AG10803 (cell line): Measurements from ENCODE around the gene SUMF1.

Experiments
- DNase-seq: peaks from one replicate; pipeline ENCODE4 v3.0.0; 2010; ENCODE audit warnings: low read depth
- H3K4me3 ChIP-seq: 2 replicates; pipeline ENCODE4 v1.5.1; 2011; ENCODE audit warnings: mild to moderate bottlenecking, low read length, control low read depth
- TF ChIP-seq, protein P1 (sequence below): conservative IDR thresholded peaks from 2 replicates; pipeline ENCODE4 v1.5.1; 2011; ENCODE audit warnings: mild to moderate bottlenecking, low read length, control low read depth, inconsistent platforms

SUMF1 gene

DNA sequence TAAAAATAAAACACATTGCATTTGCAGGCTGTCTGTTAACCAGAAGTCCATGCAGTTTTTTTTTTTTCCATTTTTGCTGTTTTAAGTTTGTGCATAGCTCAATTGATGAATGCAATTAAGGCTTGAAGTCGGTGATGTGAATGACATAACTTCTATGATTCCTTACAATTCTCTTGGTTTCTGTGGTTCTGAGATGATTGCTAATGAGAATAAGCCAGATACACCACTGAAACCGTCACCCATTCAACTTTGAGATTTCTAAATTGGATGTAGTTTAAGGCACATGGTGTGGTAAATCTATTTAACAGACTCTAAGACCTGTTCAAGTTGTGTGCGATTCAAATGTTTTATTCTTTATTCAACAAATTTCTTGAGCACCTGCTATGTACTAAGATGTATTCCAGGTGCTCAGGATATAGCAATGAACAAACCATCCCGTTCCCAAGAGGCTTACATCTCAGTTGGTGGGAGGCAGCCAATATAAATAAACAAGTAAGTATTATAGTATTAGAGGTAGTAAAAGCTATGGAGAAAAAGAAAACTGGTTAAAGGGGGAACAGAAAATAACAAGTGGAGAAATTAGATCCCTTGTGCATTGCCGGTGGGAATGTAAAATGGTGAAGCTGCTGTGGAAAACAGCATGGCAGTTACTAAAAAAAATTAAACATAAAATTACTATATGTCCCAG is 30.1 kb upstream of the SUMF1 start:
- H3K4me3 ChIP-seq, result no peak overlapping the region
- TF ChIP-seq, protein P1, sequence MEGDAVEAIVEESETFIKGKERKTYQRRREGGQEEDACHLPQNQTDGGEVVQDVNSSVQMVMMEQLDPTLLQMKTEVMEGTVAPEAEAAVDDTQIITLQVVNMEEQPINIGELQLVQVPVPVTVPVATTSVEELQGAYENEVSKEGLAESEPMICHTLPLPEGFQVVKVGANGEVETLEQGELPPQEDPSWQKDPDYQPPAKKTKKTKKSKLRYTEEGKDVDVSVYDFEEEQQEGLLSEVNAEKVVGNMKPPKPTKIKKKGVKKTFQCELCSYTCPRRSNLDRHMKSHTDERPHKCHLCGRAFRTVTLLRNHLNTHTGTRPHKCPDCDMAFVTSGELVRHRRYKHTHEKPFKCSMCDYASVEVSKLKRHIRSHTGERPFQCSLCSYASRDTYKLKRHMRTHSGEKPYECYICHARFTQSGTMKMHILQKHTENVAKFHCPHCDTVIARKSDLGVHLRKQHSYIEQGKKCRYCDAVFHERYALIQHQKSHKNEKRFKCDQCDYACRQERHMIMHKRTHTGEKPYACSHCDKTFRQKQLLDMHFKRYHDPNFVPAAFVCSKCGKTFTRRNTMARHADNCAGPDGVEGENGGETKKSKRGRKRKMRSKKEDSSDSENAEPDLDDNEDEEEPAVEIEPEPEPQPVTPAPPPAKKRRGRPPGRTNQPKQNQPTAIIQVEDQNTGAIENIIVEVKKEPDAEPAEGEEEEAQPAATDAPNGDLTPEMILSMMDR, result no peak
- DNase-seq, result no peak

DNA sequence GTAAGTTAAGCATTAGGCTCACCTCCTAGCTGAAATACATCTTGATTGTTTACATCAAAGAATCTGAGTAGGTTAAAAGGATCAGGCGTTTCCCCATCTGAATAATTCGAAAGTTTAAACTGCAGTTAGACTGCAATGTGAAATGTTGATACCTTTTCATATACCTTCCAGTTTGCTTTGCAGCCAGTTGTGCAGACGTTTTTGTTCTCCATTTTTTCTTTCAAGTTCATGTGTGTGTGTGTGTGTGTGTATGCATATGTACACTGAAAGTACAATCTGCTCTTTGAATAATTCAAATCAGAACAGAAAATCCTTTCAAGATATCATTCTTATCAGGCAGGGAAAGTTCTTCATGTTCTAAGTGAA is 29.0 kb upstream of the SUMF1 start:
- DNase-seq, result no peak
- TF ChIP-seq, protein P1, result no peak

DNA sequence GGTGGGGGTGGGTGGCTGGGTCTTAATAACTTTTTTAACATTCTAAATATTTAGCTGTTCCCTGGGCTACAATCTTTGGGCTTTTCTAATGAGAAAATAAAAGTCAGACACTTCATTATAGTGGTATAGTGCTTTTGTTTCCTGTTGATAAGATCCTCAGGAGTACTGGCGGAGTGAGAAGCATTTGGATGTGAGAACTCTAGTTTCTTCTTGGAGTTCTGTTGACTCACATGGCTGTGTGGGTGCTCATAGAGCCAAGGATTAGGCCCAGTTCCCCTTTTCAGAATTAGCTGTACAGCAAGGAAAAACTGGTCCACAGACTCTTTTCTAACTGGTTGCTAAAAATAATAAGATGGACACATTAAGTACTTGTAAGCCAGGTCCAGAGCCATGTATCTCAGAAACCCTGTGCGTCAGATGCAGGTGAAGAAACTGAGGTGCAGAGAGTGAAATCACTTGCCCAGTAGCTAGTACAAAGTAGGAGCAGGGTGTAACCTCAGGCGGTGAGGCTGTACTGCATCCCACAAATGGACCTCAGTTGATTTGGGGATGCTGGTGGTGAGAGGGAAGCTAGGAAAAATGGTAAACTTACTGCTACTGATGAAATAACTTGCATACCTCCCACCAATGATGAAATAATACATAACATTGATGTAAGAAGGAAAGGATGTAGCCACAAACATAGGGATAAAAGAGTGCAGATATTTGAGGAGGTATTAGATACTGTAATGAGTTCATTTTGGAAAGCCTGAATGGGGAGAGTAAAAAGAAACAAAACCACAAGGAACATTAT is 28.4 kb upstream of the SUMF1 start:
- no peak for DNase-seq
- H3K4me3 ChIP-seq, result no peak overlapping the region
- TF ChIP-seq, protein P1, result no peak

More for the DNA sequence above, 29.0 kb upstream of the SUMF1 start:
- no peak overlapping the region for H3K4me3 ChIP-seq

DNA sequence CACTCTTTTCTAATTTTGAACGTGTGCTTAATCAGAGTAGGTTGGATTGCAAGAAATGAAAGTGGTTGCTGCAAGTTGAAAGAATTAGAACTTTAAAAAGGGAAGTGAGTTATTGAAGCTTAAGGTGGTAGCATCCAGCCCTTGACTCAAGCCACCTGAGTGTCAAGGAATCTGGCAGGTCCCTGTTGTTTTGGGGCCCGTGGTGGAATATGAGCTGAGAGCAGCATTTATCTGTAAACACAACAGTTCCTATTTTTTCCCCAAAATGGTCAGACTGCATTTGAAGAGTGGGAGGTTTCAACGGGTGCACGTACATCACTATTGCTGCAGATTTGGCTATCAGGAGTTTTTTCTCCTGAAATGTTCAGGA is 27.8 kb upstream of the SUMF1 start:
- TF ChIP-seq, protein P1, result no peak
- no peak overlapping the region for H3K4me3 ChIP-seq
- no peak for DNase-seq

DNA sequence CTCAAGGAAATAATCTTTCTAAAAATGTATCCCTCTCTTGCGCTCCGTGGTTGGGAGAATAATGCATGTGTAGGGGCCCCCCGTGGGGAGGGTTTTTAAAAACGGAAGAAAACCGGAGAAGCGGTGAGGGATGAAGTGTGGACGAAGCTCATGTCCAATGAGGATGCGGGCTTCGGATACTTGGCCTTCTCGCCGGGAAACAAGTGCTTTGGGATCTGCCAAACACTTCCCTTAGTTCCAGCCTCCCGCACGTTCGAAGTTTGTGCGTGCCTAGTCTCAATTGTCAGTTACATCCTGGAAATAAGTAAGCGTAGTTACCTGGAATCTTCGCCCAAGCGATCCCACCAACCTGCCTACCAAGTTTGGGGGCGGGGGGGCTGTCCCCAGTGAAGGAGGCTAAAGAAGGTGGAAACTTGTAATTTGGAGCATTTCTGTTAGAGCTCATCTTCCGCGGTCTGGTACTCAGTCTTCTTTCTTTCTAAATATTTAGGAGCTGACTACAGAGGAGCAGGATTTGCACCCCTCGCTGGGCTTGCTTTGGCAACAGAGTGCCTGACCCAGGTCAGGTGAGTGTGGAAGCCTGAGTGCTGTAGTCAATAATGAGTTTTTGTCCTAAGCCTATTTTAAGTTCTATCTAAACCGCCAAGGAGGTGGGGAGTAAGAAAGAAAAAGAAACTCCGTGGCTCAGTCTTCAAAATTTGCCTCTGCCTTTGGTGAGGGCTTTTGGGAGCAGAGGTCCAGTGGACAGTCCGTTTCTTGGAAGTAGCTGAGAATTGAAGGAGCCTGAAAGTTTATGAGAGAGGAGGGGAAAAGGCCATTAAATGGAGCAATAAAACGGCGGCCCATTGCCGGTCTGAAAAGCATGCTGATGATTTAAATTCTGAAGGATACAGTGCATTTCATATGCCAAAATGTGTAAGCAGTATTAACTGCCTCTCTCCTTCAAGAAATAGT is 27.1 kb upstream of the SUMF1 start:
- peak overlapping the region; percentile 87 for H3K4me3 ChIP-seq
- DNase-seq, result peak; percentile 8
- TF ChIP-seq, protein P1, result no peak

DNA sequence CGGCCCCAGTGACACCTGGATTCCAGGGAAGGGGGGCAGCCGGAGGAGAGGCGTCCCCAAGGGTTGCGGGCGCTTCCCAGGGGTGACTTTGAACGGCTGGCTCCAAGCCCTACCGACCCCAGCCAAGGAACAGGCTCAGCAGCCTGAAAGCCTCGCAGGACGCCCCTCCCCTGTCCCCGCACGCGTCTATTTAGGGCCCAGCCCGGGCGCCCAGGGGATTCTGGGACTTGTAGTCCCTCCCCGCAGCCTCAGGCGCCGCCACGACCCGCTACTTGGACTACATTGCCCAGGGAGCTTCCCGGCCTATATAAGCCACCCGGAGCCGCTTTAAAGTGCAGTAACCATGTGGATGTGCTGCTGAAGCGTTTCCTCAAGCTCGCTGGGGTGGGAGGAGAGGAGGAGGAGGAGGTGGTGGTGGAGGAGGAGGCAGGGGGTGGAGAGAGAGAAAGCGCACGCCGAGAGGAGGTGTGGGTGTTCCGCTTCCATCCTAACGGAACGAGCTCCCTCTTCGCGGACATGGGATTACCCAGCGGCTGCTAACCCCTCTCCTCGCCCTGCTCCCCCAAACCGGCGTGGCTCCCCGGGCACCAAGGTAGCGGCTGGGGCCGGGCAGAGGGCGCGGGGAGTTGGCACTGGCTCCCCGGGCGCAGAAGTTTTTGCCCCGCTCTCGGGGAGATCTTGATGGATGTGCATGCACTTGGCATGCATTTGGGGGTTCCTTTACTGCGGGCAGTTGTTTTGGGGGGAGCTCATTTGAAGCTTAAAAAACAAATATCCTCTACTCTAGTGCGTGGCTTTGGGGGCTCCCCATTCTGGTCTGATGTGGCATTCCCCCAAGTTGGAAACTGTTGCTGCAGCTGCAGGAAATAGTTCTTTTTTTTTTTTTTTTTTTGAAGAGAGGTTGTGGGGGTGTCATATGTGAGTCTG is 26.2 kb upstream of the SUMF1 start, which contains the start of gene ITPR1:
Gene ITPR1, plus strand, starts transcription at position 335 of the 927 bp plus-strand sequence. CDS start 23,144 bp downstream, outside the sequence.
- peak; percentile 97 for DNase-seq
- TF ChIP-seq, protein P1, result no peak
- peak within 1 kb of the TSS; percentile 87 for H3K4me3 ChIP-seq
